GM20000 (cell line): Measurements from ENCODE around the gene CDSN.
A peak's percentile ranks its signal among the peaks of the same experiment; 100 is the strongest.
"Not testable (repeated sequence)": the region's sequence is repeated elsewhere in the genome, so short reads cannot be mapped to it uniquely, and the experiment has no call there.

Experiments used
- DNase-seq: peaks from one replicate; pipeline ENCODE4 v3.0.0; 2012; ENCODE audit warnings: low spot score
- CTCF ChIP-seq: IDR thresholded peaks from 2 replicates; pipeline ENCODE4 v1.5.1; 2012; ENCODE audit warnings: mild to moderate bottlenecking, control low read depth; ENCODE audit errors: extremely low read depth, missing control alignments

Gene CDSN

GRCh38 chr6:31120151-31120915 lies at the start of gene CDSN:
Gene CDSN, minus strand, starts transcription at chr6:31120446. Its CDS starts 27 bp downstream, at chr6:31120419.
- no peak for TF ChIP-seq CTCF
- DNase-seq = no peak

- TF ChIP-seq CTCF = no peak
- DNase-seq = no peak
Observed at GRCh38 chr6:31169123-31169857, 49.0 kb upstream of the CDSN start.

- DNase-seq = no peak
Observed at GRCh38 chr6:31168606-31169005, 48.4 kb upstream of the CDSN start.

GRCh38 chr6:31165986-31166385 lies 45.7 kb upstream of the CDSN start:
- TF ChIP-seq CTCF = no peak
- no peak for DNase-seq

More at GRCh38 chr6:31168606-31169005, 48.4 kb upstream of the CDSN start:
- no peak for TF ChIP-seq CTCF

GRCh38 chr6:31165064-31165832 lies 45.0 kb upstream of the CDSN start:
- DNase-seq = peak; percentile 74

GRCh38 chr6:31164475-31165063 lies 44.3 kb upstream of the CDSN start:
- DNase-seq = not testable (repeated sequence)

GRCh38 chr6:31163922-31164321 lies 43.7 kb upstream of the CDSN start:
- TF ChIP-seq CTCF = no peak
- no peak for DNase-seq
